K562 (cell line): Measurements from ENCODE around the gene SLC7A11. TPM values are rescaled to one million over a fixed set of nuclear protein-coding genes. Genes with fewer than 3 reads are reported as not detected.
A peak's percentile ranks its signal among the peaks of the same experiment; 100 is the strongest.

Experiments used
- ATAC-seq: fragments of 200-7000 bp; cut with Tn5 transposase; 3 replicates; pipeline ENCODE4 v1.9.1; 2020; ENCODE audit warnings: moderate library complexity
- BruUV-seq: library from RNA; stranded (reverse); fragments of 400-500 nt; replicated peaks from 2 replicates; lab custom pipeline; 2021; lab: Mats Ljungman, UMichigan
- CTCF ChIA-PET: fragments of 300-600 bp; formaldehyde crosslinking; extraction: SDS; loops from one replicate; lab custom pipeline; 2021; ENCODE audit warnings: low intra/inter-chr PET ratio; lab: Yijun Ruan, JAX
- POLR2A ChIA-PET: fragments of 300-600, 350-650 bp; sonication (Branson Sonifier 250); formaldehyde crosslinking; extraction: SDS; loops from one replicate; lab custom pipeline; 2021; ENCODE audit warnings: antibody characterized with exemption, inconsistent platforms; lab: Yijun Ruan, JAX
- DNase-seq, 4 experiments: peaks; one replicate each; pipeline versions ENCODE4 v3.0.0 to v3.0.0-alpha.2; 2011 to 2018; ENCODE audit warnings: low spot score in 3 of 4, mixed read lengths in 3 of 4; ENCODE audit errors: extremely low read depth in 1 of 4
- FAIRE-seq: peaks from 2 replicates; lab custom pipeline; 2011; peaks lifted over from hg19 to GRCh38; lab: Jason Lieb, UNC
- H2AFZ ChIP-seq: 2 replicates; pipeline ENCODE4 v1.6.0; 2011; ENCODE audit warnings: low read depth, low read length, control low read depth, inconsistent platforms
- H3K27ac ChIP-seq: fragments of 200-600 bp; 3 replicates; pipeline ENCODE4 v1.8.0; 2011; ENCODE audit warnings: low read depth, mild to moderate bottlenecking, control low read depth, inconsistent platforms, low read length, moderate library complexity, mixed read lengths; ENCODE audit errors: extremely low read depth
- H3K27me3 ChIP-seq, 2 experiments: fragments of 300-600 bp in 1 of 2; 2 replicates in 1 of 2; 3 replicates in 1 of 2; pipeline versions ENCODE4 v1.6.0 to v1.8.0; 2011; ENCODE audit warnings: inconsistent platforms in 2 of 2, low read length in 2 of 2, mild to moderate bottlenecking in 1 of 2, mixed read lengths in 1 of 2, moderate library complexity in 1 of 2; ENCODE audit not compliant: control insufficient read depth in 2 of 2, insufficient read depth in 2 of 2
- H3K36me3 ChIP-seq: fragments of 300-600 bp; 3 replicates; pipeline ENCODE4 v1.8.0; 2011; ENCODE audit warnings: mild to moderate bottlenecking, low read length, inconsistent platforms; ENCODE audit not compliant: control insufficient read depth, insufficient read depth
- H3K4me1 ChIP-seq, 2 experiments: fragments of 200-600 bp in 1 of 2; replicated peaks in 1 of 2; 2 replicates in 1 of 2; 3 replicates in 1 of 2; pipeline versions ENCODE4 v1.5.1 to v1.8.0; 2011; ENCODE audit warnings: inconsistent platforms in 2 of 2, low read length in 2 of 2, mild to moderate bottlenecking in 1 of 2, mixed read lengths in 1 of 2, moderate library complexity in 1 of 2; ENCODE audit not compliant: control insufficient read depth in 2 of 2, insufficient read depth in 2 of 2
- H3K4me2 ChIP-seq: 2 replicates; pipeline ENCODE4 v1.6.1; 2011; ENCODE audit warnings: low read length, control low read depth, inconsistent platforms, mixed read lengths; ENCODE audit not compliant: insufficient read depth
- H3K4me3 ChIP-seq: fragments of 200-600 bp; sonication (generic), shearing (Covaris generic); 2 replicates; pipeline ENCODE4 v1.5.1; 2016; ENCODE audit warnings: control low read depth, inconsistent platforms
- H3K79me2 ChIP-seq: fragments of 200-600 bp; 3 replicates; pipeline ENCODE4 v1.8.0; 2011; ENCODE audit warnings: low read length, inconsistent platforms; ENCODE audit not compliant: control insufficient read depth, insufficient read depth
- H3K9ac ChIP-seq, 2 experiments: 2 replicates each; pipeline versions ENCODE4 v1.6.0 to v1.6.1; 2011; ENCODE audit warnings: low read depth in 2 of 2, low read length in 2 of 2, control low read depth in 1 of 2, inconsistent platforms in 1 of 2, mild to moderate bottlenecking in 1 of 2, mixed read lengths in 1 of 2; ENCODE audit not compliant: insufficient read depth in 1 of 2
- H3K9me1 ChIP-seq: one replicate; pipeline ENCODE4 v1.6.0; 2011; ENCODE audit warnings: inconsistent platforms, mild to moderate bottlenecking, low read length, moderate library complexity; ENCODE audit not compliant: control insufficient read depth, insufficient read depth
- H3K9me3 ChIP-seq: replicated peaks from 2 replicates; pipeline ENCODE4 v1.5.1; 2011; ENCODE audit warnings: low read depth, low read length, inconsistent platforms; ENCODE audit not compliant: control insufficient read depth, insufficient read depth
- H4K20me1 ChIP-seq: replicated peaks from 2 replicates; pipeline ENCODE4 v1.6.1; 2011; ENCODE audit warnings: low read length, inconsistent platforms, mixed read lengths; ENCODE audit not compliant: control insufficient read depth, insufficient read depth
- ELF1 ChIP-seq: fragments of 200-800 bp; sonication (Bioruptor generic); IDR thresholded peaks from 2 replicates; pipeline ENCODE4 v1.6.1; 2016; ENCODE audit warnings: missing genetic modification characterization, missing compliant biosample characterization
- ZBTB8A ChIP-seq: fragments of 450-650 bp; IDR thresholded peaks from 2 replicates; pipeline ENCODE4 v1.6.1; 2018; ENCODE audit warnings: mild to moderate bottlenecking, moderate library complexity; ENCODE audit not compliant: partially characterized antibody
- ZNF436 ChIP-seq: fragments of 250-450, 450-650 bp; sonication (Bioruptor Pico); formaldehyde crosslinking; IDR thresholded peaks from 2 replicates; pipeline ENCODE4 v1.7.0; 2020; ENCODE audit warnings: mild to moderate bottlenecking
- WGBS: fragments of 100-300 bp; shearing (Covaris generic); methylation state at CpG from one replicate; pipeline ENCODE4 v1.1.6; 2016; ENCODE audit warnings: low coverage, mixed read lengths; ENCODE audit not compliant: insufficient coverage; ENCODE audit errors: missing lambda C conversion rate; 5-methylcytosine and 5-hydroxymethylcytosine counted together
- in situ Hi-C: fragments of 300-500 bp; cut with MboI; formaldehyde crosslinking; loops from 4 replicates; pipeline ENCODE4 v1.15.0; 2018; ENCODE audit warnings: inconsistent platforms, mixed read lengths
- intact Hi-C: fragments of 100-400 bp; cut with micrococcal nuclease; formaldehyde crosslinking; loops from 2 replicates; pipeline ENCODE4 v1.14.2; 2022
- polyA plus RNA-seq, 8 experiments: library from polyadenylated mRNA; depleted of rRNA in 4 of 8; stranded (reverse) in 5 of 8; unstranded in 3 of 8; fragments of >200 nt; fragmentation: Nextera tagmentation in 2 of 8; fragmentation: Illumina TruSeq in 1 of 8; extraction: Ambion mirVana in 2 of 8; extraction: Trizol in 1 of 8; gene quantifications; 2 replicates each; pipeline versions ENCODE4 v1.2.1 to v1.2.3, GENCODE V29; 2011 to 2014; ENCODE audit warnings: inconsistent platforms in 1 of 8, missing spikeins in 1 of 8
- total RNA-seq, 7 experiments: library from RNA; depleted of rRNA in 6 of 7; stranded (reverse); fragments of >200 nt in 6 of 7; fragmentation: Illumina TruSeq in 2 of 7; extraction: Trizol in 2 of 7; gene quantifications; 2 replicates each; pipeline versions ENCODE4 v1.2.1 to v1.2.3, GENCODE V29; 2011 to 2021; ENCODE audit warnings: low replicate concordance in 1 of 7
- TF ChIP-seq, protein P1 (sequence below): IDR thresholded peaks from 2 replicates; pipeline ENCODE4 v1.6.1; 2011; ENCODE audit warnings: borderline replicate concordance, low read depth, mild to moderate bottlenecking, moderate library complexity, low read length; ENCODE audit not compliant: insufficient read depth, poor library complexity, severe bottlenecking

SLC7A11 gene
- total and polyA plus RNA-seq, 9 of the 15 experiments (the other 6 are each of a cell fraction or from before 2014, with no cell fraction given): 4.5 to 26.1 (median 13.5) TPM

- Histone ChIP-seq H3K27ac (no peak overlapping the region), H3K36me3 (peaks cover 67% of the 10 kb centered on the region), H3K27me3 (no peaks in the 10 kb centered on the region), H3K4me1 (no peaks in the 10 kb centered on the region), H3K9me3 (no peaks in the 10 kb centered on the region), H3K4me2 (no peak overlapping the region), H3K9me1 (no peaks in the 10 kb centered on the region), H3K79me2 (peaks cover 5% of the 10 kb centered on the region; the same call in 2 of the 3 replicates), H3K4me3 (no peak overlapping the region), H3K9ac (no peak overlapping the region), H2AFZ (no peak overlapping the region), H4K20me1 (peaks cover 6% of the 10 kb centered on the region; the same call in 1 of the 2 replicates)
- CTCF ChIA-PET: no interaction called here
- POLR2A ChIA-PET: no interaction called here
- in situ Hi-C loops: no loop called here
- ATAC-seq: peak; percentile 16; the same call in 2 of the 3 replicates
- no peak for DNase-seq
- 96% methylated on average over 5 of the region's 5 CpGs for WGBS
- intact Hi-C loops: no loop called here
- BruUV-seq: no TSS peak
- TF ChIP-seq ZNF436 (CRISPR knock-in tag) (no peak), ELF1 (tag) (no peak), ZBTB8A (no peak)
- TF ChIP-seq, protein P1, sequence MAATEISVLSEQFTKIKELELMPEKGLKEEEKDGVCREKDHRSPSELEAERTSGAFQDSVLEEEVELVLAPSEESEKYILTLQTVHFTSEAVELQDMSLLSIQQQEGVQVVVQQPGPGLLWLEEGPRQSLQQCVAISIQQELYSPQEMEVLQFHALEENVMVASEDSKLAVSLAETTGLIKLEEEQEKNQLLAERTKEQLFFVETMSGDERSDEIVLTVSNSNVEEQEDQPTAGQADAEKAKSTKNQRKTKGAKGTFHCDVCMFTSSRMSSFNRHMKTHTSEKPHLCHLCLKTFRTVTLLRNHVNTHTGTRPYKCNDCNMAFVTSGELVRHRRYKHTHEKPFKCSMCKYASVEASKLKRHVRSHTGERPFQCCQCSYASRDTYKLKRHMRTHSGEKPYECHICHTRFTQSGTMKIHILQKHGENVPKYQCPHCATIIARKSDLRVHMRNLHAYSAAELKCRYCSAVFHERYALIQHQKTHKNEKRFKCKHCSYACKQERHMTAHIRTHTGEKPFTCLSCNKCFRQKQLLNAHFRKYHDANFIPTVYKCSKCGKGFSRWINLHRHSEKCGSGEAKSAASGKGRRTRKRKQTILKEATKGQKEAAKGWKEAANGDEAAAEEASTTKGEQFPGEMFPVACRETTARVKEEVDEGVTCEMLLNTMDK: no peak
- no peak for FAIRE-seq
Measured at GRCh38 chr4:138217567-138217966, 24.6 kb downstream of the SLC7A11 start.
